ACHN (cell line): ENCODE data around the gene JPH3.

Experiments used
- DNase-seq: peaks from one replicate; pipeline ENCODE4 v3.0.0-alpha.2; 2015
- in situ Hi-C: cut with HindIII; loops from 2 replicates; pipeline ENCODE4 v1.10.0; 2017; ENCODE audit warnings: low sequenced_read_pairs, low pct_ligation_motif_present, low pct_unique_long_range_greater_than_20kb

JPH3 gene

GRCh38 chr16:87637357-87637756 is 35.0 kb downstream of the JPH3 start:
- no peak for DNase-seq
- in situ Hi-C loops: no loop called here

- DNase-seq: no peak
- in situ Hi-C loops: no loop called here
Measured at GRCh38 chr16:87638736-87639135, 36.4 kb downstream of the JPH3 start.

GRCh38 chr16:87641721-87642120 is 39.4 kb downstream of the JPH3 start:
- in situ Hi-C loops: no loop called here

GRCh38 chr16:87642491-87642890 is 40.2 kb downstream of the JPH3 start:
- in situ Hi-C loops: no loop called here

More at GRCh38 chr16:87641721-87642120, 39.4 kb downstream of the JPH3 start:
- no peak for DNase-seq

GRCh38 chr16:87644186-87644585 is 41.9 kb downstream of the JPH3 start:
- in situ Hi-C loops: no loop called here
- no peak for DNase-seq

More at GRCh38 chr16:87642491-87642890, 40.2 kb downstream of the JPH3 start:
- DNase-seq: no peak

- in situ Hi-C loops: no loop called here
- DNase-seq: no peak
Measured at GRCh38 chr16:87644596-87644995, 42.3 kb downstream of the JPH3 start.

- DNase-seq: no peak
- in situ Hi-C loops: no loop called here
Measured at GRCh38 chr16:87645802-87646201, 43.5 kb downstream of the JPH3 start.

- DNase-seq: no peak
- in situ Hi-C loops: no loop called here
Measured at GRCh38 chr16:87647431-87648185, 45.3 kb downstream of the JPH3 start.

- DNase-seq: no peak
- in situ Hi-C loops: no loop called here
Measured at GRCh38 chr16:87648236-87648635, 45.9 kb downstream of the JPH3 start.

- in situ Hi-C loops: no loop called here
- no peak for DNase-seq
Measured at GRCh38 chr16:87648698-87649487, 46.6 kb downstream of the JPH3 start.

GRCh38 chr16:87652386-87652785 is 50.1 kb downstream of the JPH3 start:
- in situ Hi-C loops: no loop called here
- no peak for DNase-seq

GRCh38 chr16:87652799-87653198 is 50.5 kb downstream of the JPH3 start:
- DNase-seq: no peak
- in situ Hi-C loops: no loop called here

GRCh38 chr16:87653234-87653633 is 50.9 kb downstream of the JPH3 start:
- DNase-seq: peak; percentile 14

GRCh38 chr16:87654826-87655225 is 52.5 kb downstream of the JPH3 start:
- in situ Hi-C loops: no loop called here
- no peak for DNase-seq

More at GRCh38 chr16:87653234-87653633, 50.9 kb downstream of the JPH3 start:
- in situ Hi-C loops: no loop called here

- DNase-seq: no peak
- in situ Hi-C loops: no loop called here
Measured at GRCh38 chr16:87656328-87656727, 54.0 kb downstream of the JPH3 start.

GRCh38 chr16:87657621-87658192 is 55.4 kb downstream of the JPH3 start:
- in situ Hi-C loops: no loop called here
- peak; percentile 18 for DNase-seq

GRCh38 chr16:87658564-87659225 is 56.4 kb downstream of the JPH3 start:
- in situ Hi-C loops: no loop called here
- no peak for DNase-seq

- peak; percentile 67 for DNase-seq
- in situ Hi-C loops: loop anchor here (10.0 kb wide), 1 partner anchor 47 kb away; no protein-coding TSS in a partner anchor
Measured at GRCh38 chr16:87661561-87661960, 59.3 kb downstream of the JPH3 start.
